ENCODE results near the gene NFATC3. TPM values are rescaled to one million over a fixed set of nuclear protein-coding genes. Genes with fewer than 3 reads are reported as not detected.

Gene NFATC3
- total and polyA plus RNA-seq, 2 donors from 2014 or later, result 15.0 to 37.7 TPM

DNA sequence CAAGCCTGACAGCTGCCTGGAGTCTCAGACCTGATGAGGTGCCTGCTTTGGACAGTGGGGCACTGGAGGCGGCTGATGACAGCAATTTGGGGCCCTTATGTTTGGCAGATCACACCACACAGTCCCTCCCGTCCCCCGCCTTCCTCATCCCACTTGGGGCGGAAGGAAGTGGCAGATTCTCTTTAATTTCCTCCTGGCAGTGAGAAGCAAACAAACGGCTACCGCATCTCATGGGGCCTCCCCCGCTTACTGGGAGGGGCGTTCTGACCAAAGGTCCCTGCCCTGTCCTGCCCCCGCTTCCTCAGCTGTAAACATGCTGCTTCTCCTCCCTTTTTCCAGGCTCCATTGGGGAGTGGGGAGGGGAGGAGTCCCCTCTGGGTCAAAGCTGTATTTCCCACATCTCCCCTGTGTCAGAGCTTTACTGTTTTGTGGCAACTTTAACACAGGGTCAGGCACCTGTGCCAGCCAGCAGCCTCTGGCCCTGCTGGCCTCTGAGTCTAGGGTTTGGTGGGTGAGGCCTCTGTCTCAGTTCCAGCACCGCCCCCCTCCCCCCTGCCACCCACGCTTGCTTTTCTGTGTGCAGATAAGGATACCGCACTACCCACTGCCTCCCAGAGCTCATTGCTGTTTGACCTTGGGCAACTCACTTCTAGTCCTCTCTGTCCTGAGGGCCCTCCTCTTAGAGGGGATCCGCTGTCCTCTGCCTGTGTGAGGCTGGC, 5.4 kb upstream of the NFATC3 start:
- Histone ChIP-seq H3K4me3 (ENCODE audit: low read length in 3 of 3) (peak overlapping the region in 1 of 3 donors; percentile 25), H3K4me1 (ENCODE audit: control insufficient read depth in 2 of 3, insufficient read depth in 2 of 3, low read depth in 1 of 3, low read length in 3 of 3) (peaks cover 5 to 50% (median 46%) of the 10 kb centered on the region in 3 donors), H3K36me3 (ENCODE audit: control insufficient read depth in 2 of 3, insufficient read depth in 3 of 3, low read length in 3 of 3) (no peaks in the 10 kb centered on the region), H3K9ac (ENCODE audit: low read length in 3 of 3) (peak overlapping the region in 1 of 3 donors; percentile 63), H3K27me3 (ENCODE audit: control insufficient read depth, insufficient read depth, low read length) (no peaks in the 10 kb centered on the region), H3K27ac (ENCODE audit: low read depth in 2 of 2, low read length in 2 of 2) (peak overlapping the region; percentile 88 to 92), H3K9me3 (ENCODE audit: control insufficient read depth in 2 of 3, insufficient read depth in 1 of 3, low read length in 3 of 3) (no peaks in the 10 kb centered on the region)
- intact Hi-C loops (cut with DNase I), result no loop called here
- DNase-seq (peak; percentile 91 to 93 (median 92)), FAIRE-seq (no peak)
- TF ChIP-seq, protein P1, sequence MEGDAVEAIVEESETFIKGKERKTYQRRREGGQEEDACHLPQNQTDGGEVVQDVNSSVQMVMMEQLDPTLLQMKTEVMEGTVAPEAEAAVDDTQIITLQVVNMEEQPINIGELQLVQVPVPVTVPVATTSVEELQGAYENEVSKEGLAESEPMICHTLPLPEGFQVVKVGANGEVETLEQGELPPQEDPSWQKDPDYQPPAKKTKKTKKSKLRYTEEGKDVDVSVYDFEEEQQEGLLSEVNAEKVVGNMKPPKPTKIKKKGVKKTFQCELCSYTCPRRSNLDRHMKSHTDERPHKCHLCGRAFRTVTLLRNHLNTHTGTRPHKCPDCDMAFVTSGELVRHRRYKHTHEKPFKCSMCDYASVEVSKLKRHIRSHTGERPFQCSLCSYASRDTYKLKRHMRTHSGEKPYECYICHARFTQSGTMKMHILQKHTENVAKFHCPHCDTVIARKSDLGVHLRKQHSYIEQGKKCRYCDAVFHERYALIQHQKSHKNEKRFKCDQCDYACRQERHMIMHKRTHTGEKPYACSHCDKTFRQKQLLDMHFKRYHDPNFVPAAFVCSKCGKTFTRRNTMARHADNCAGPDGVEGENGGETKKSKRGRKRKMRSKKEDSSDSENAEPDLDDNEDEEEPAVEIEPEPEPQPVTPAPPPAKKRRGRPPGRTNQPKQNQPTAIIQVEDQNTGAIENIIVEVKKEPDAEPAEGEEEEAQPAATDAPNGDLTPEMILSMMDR (IDR thresholded peaks at IDR 0.05; ENCODE audit: borderline replicate concordance, extremely low read depth, insufficient read depth), result no peak

DNA sequence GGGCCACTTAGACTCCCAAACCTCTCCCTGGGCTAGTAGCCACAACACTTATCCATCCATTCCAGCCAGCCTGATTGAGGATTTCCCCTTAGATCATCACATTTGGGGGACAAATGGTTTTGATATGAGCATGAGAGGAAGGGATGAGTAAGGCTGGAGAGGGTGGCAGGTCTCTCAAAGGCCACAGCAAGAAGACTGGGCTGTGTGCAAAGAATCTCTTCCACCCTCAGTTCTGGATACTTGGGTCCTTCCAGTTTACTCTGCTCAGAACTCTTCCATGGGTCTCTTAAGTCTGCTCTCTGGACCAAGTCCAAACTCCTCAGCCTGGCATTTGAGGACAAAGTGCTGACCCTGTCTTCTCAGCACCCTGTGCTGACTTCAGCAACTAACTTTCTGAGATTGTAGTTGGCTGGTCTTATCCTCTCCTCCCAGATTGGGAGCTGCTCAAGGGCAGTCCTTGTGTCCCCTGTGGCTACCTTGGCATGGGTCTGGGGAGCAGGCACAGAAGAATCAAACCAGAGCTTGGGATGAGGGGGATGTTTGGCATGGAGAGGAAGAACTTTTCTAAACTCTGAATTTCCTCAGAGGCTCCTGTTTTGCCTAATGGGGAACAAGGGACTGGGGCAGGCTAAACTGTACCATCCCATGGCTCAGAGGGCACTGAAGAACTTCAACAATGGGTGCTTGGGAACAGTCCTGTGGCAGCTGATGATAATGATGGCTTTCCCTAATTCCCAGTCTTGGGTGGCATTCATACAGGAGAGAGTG, 3.1 kb upstream of the NFATC3 start:
- intact Hi-C loops (cut with DNase I), result no loop called here

DNA sequence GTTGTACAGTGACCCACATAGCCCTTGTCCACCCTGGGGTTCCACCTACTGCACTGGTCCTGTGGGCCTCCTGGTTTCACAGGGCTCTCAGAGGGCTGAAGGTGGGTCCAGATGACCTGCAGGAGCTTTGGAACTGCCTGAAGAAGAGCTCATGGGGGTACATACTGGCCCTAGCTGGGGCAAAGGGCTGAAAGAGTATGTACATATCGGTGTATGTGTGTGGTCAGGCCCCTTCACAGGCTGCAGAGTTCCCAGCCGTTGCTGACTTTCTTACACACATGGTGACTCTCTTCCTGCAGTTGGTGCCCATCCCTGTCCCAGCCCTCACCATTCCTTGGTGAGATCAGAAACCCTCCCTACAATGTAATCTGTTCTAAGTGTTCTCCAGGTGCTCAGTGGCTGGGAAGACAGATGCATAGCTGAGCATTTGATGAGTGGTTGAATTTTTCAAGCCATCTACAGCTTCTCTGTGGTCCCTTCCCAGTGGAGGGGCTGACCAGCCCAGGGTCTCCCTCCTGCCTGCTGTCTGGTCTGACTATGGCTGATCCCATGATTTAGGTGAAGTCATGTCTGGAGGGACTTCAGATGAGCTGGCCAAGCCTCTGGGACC, 2.4 kb upstream of the NFATC3 start:
- FAIRE-seq (no peak), DNase-seq (no peak)
- H3K27me3 ChIP-seq (ENCODE audit: control insufficient read depth, insufficient read depth, low read length), result no peaks in the 10 kb centered on the region
- TF ChIP-seq, protein P1 (IDR thresholded peaks at IDR 0.05; ENCODE audit: borderline replicate concordance, extremely low read depth, insufficient read depth), result no peak
- no peak overlapping the region for H3K4me3 ChIP-seq (ENCODE audit: low read length in 3 of 3)
- H3K9ac ChIP-seq (ENCODE audit: low read length in 3 of 3), result peak overlapping the region in 1 of 3 donors; percentile 41
- no peaks in the 10 kb centered on the region for H3K9me3 ChIP-seq (ENCODE audit: control insufficient read depth in 2 of 3, insufficient read depth in 1 of 3, low read length in 3 of 3)
- intact Hi-C loops (cut with DNase I), result no loop called here
- peaks cover 8 to 54% (median 46%) of the 10 kb centered on the region in 3 donors for H3K4me1 ChIP-seq (ENCODE audit: control insufficient read depth in 2 of 3, insufficient read depth in 2 of 3, low read depth in 1 of 3, low read length in 3 of 3)
- H3K36me3 ChIP-seq (ENCODE audit: control insufficient read depth in 2 of 3, insufficient read depth in 3 of 3, low read length in 3 of 3), result no peaks in the 10 kb centered on the region
- peak overlapping the region; percentile 63 to 86 for H3K27ac ChIP-seq (ENCODE audit: low read depth in 2 of 2, low read length in 2 of 2)

More for the DNA sequence above, 3.1 kb upstream of the NFATC3 start:
- TF ChIP-seq, protein P1 (IDR thresholded peaks at IDR 0.05; ENCODE audit: borderline replicate concordance, extremely low read depth, insufficient read depth), result no peak
- H3K27me3 ChIP-seq (ENCODE audit: control insufficient read depth, insufficient read depth, low read length), result no peaks in the 10 kb centered on the region
- DNase-seq (no peak), FAIRE-seq (no peak)
- peak overlapping the region in 1 of 3 donors; percentile 30 for H3K9ac ChIP-seq (ENCODE audit: low read length in 3 of 3)
- peaks cover 8 to 54% (median 46%) of the 10 kb centered on the region in 3 donors for H3K4me1 ChIP-seq (ENCODE audit: control insufficient read depth in 2 of 3, insufficient read depth in 2 of 3, low read depth in 1 of 3, low read length in 3 of 3)
- peak overlapping the region; percentile 63 to 86 for H3K27ac ChIP-seq (ENCODE audit: low read depth in 2 of 2, low read length in 2 of 2)
- no peak overlapping the region for H3K4me3 ChIP-seq (ENCODE audit: low read length in 3 of 3)
- no peaks in the 10 kb centered on the region for H3K36me3 ChIP-seq (ENCODE audit: control insufficient read depth in 2 of 3, insufficient read depth in 3 of 3, low read length in 3 of 3)
- H3K9me3 ChIP-seq (ENCODE audit: control insufficient read depth in 2 of 3, insufficient read depth in 1 of 3, low read length in 3 of 3), result no peaks in the 10 kb centered on the region

All from kidney (tissue), 14 donors.